ENCODE data around the gene EPB41. TPM values are rescaled to one million over a fixed set of nuclear protein-coding genes. Genes with fewer than 3 reads are reported as not detected.
"Not testable (repeated sequence)": the region's sequence is repeated elsewhere in the genome, so short reads cannot be mapped to it uniquely, and the experiment has no call there.

Gene EPB41
- total RNA-seq, 1 experiment from 2014 or later = 17.3 TPM

- H3K27me3 ChIP-seq (ENCODE audit: low read length); H3K4me3 ChIP-seq (ENCODE audit: low read length); H2AFZ ChIP-seq (ENCODE audit: low read length); H3K79me2 ChIP-seq (ENCODE audit: low read length); DNase-seq; H3K36me3 ChIP-seq (ENCODE audit: insufficient read depth, low read length); H3K4me1 ChIP-seq (ENCODE audit: low read length); H3K4me2 ChIP-seq (ENCODE audit: low read depth, low read length, poor library complexity, severe bottlenecking); H3K9me2 ChIP-seq (replicated peaks; ENCODE audit: insufficient read depth, low read length); H3K9me3 ChIP-seq (ENCODE audit: low read length); H3K27ac ChIP-seq (ENCODE audit: low read length); H4K20me1 ChIP-seq (ENCODE audit: insufficient read depth, low read depth, low read length); H3K9ac ChIP-seq (ENCODE audit: low read length): not testable (repeated sequence)
Measured at GRCh38 chr1:28962114-28962831, 47.9 kb downstream of the EPB41 start.

- Histone ChIP-seq H3K9me2 (replicated peaks; ENCODE audit: insufficient read depth, low read length) (no peaks in the 10 kb centered on the region), H3K27me3 (ENCODE audit: low read length) (no peaks in the 10 kb centered on the region), H3K4me3 (ENCODE audit: low read length) (no peak overlapping the region), H4K20me1 (ENCODE audit: insufficient read depth, low read depth, low read length) (no peaks in the 10 kb centered on the region; the same call in 1 of the 2 replicates), H3K4me2 (ENCODE audit: low read depth, low read length, poor library complexity, severe bottlenecking) (no peak overlapping the region), H2AFZ (ENCODE audit: low read length) (no peak overlapping the region), H3K79me2 (ENCODE audit: low read length) (no peaks in the 10 kb centered on the region), H3K9ac (ENCODE audit: low read length) (no peak overlapping the region), H3K9me3 (ENCODE audit: low read length) (no peaks in the 10 kb centered on the region), H3K4me1 (ENCODE audit: low read length) (no peaks in the 10 kb centered on the region), H3K27ac (ENCODE audit: low read length) (no peak overlapping the region), H3K36me3 (ENCODE audit: insufficient read depth, low read length) (no peaks in the 10 kb centered on the region)
- DNase-seq = no peak
Measured at GRCh38 chr1:28965271-28965870, 51.0 kb downstream of the EPB41 start.

- Histone ChIP-seq H3K27ac (ENCODE audit: low read length) (no peak overlapping the region), H3K4me3 (ENCODE audit: low read length) (no peak overlapping the region), H3K79me2 (ENCODE audit: low read length) (no peaks in the 10 kb centered on the region), H3K9me3 (ENCODE audit: low read length) (no peaks in the 10 kb centered on the region), H3K27me3 (ENCODE audit: low read length) (no peaks in the 10 kb centered on the region), H3K9ac (ENCODE audit: low read length) (no peak overlapping the region), H3K4me2 (ENCODE audit: low read depth, low read length, poor library complexity, severe bottlenecking) (no peak overlapping the region), H2AFZ (ENCODE audit: low read length) (no peak overlapping the region), H3K4me1 (ENCODE audit: low read length) (no peaks in the 10 kb centered on the region), H3K9me2 (replicated peaks; ENCODE audit: insufficient read depth, low read length) (no peaks in the 10 kb centered on the region), H4K20me1 (ENCODE audit: insufficient read depth, low read depth, low read length) (no peaks in the 10 kb centered on the region; the same call in 1 of the 2 replicates), H3K36me3 (ENCODE audit: insufficient read depth, low read length) (no peaks in the 10 kb centered on the region)
- no peak for DNase-seq
Measured at GRCh38 chr1:28966617-28967016, 52.2 kb downstream of the EPB41 start.

DNA sequence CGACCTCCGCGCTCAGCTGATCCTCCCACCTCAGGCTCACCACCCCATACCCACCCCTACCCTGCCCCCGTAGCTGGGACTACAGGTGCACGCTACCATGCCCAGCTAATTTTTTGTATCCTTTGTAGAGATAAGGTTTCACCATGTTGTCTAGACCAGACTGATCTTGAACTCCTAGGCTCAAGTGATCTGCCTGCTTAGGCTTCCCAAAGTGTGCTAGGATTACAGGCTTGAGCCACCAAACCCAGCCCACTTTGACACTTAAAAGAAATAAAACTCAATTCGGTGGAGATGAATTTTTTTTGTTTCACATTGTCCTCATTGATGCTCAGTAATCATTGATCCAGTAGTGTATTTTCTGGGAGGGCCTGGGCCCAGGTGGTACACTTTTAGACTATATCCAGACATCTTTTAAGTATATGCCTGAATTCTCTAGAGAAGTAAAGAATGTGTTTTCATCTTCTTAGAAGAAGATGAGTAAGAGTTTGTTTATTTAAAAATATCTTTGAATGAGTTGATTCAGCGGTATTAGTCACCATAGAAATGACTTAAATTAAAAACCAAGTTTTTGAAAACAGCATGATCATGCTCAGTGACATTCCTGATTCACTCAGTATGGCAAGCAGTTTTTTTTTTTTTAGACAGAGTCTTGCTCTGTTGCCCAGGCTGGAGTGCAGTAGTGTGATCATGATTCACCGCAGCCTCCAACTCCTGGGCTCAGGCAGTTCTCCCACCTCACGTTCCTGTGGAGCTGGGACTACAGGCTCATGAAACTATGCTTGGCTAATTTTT, 57.8 kb downstream of the EPB41 start:
- Histone ChIP-seq H3K4me3 (ENCODE audit: low read length) (no peak overlapping the region), H3K4me2 (ENCODE audit: low read depth, low read length, poor library complexity, severe bottlenecking) (no peak overlapping the region), H4K20me1 (ENCODE audit: insufficient read depth, low read depth, low read length) (0 out of 2 replicates have a peak, but pooled peaks cover 9% of the 10 kb centered on the region), H2AFZ (ENCODE audit: low read length) (no peak overlapping the region), H3K9me2 (replicated peaks; ENCODE audit: insufficient read depth, low read length) (no peaks in the 10 kb centered on the region), H3K36me3 (ENCODE audit: insufficient read depth, low read length) (no peaks in the 10 kb centered on the region), H3K27ac (ENCODE audit: low read length) (no peak overlapping the region), H3K9me3 (ENCODE audit: low read length) (no peaks in the 10 kb centered on the region), H3K9ac (ENCODE audit: low read length) (no peak overlapping the region), H3K79me2 (ENCODE audit: low read length) (no peaks in the 10 kb centered on the region), H3K27me3 (ENCODE audit: low read length) (no peaks in the 10 kb centered on the region), H3K4me1 (ENCODE audit: low read length) (peaks cover 8% of the 10 kb centered on the region)
- no peak for DNase-seq

- no peaks in the 10 kb centered on the region for H3K27me3 ChIP-seq (ENCODE audit: low read length)
- H3K36me3 ChIP-seq (ENCODE audit: insufficient read depth, low read length) = no peaks in the 10 kb centered on the region
- H3K4me2 ChIP-seq (ENCODE audit: low read depth, low read length, poor library complexity, severe bottlenecking) = no peak overlapping the region
- no peaks in the 10 kb centered on the region for H3K79me2 ChIP-seq (ENCODE audit: low read length)
- 0 out of 2 replicates have a peak, but pooled peaks cover 9% of the 10 kb centered on the region for H4K20me1 ChIP-seq (ENCODE audit: insufficient read depth, low read depth, low read length)
- no peak overlapping the region for H2AFZ ChIP-seq (ENCODE audit: low read length)
- DNase-seq = no peak
- no peaks in the 10 kb centered on the region for H3K9me2 ChIP-seq (replicated peaks; ENCODE audit: insufficient read depth, low read length)
- no peak overlapping the region for H3K27ac ChIP-seq (ENCODE audit: low read length)
- no peak overlapping the region for H3K4me3 ChIP-seq (ENCODE audit: low read length)
- H3K9me3 ChIP-seq (ENCODE audit: low read length) = no peaks in the 10 kb centered on the region
- no peak overlapping the region for H3K9ac ChIP-seq (ENCODE audit: low read length)
- peaks cover 8% of the 10 kb centered on the region for H3K4me1 ChIP-seq (ENCODE audit: low read length)
Measured at GRCh38 chr1:28973596-28974421, 59.4 kb downstream of the EPB41 start.

DNA sequence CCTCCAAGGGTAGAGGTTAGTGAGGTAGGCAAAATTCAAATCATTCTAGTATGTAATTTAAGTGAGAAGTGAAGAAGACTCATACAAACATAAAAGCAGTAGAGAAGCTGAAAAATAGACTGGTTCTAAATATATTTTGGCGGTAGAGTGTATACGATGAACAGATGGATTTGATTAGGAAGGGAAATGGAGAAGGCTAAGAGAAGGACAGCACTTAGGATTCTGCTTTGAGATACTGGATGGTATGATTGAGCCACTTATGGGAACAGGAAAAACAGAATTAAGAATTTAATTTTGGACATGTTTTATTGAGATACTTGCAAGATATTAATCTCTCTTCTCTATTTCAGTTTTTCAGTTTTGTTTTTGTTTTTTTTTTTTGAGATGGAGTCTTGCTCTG, 60.1 kb downstream of the EPB41 start:
- H3K79me2 ChIP-seq (ENCODE audit: low read length) = no peaks in the 10 kb centered on the region
- no peak overlapping the region for H3K4me3 ChIP-seq (ENCODE audit: low read length)
- no peaks in the 10 kb centered on the region for H3K36me3 ChIP-seq (ENCODE audit: insufficient read depth, low read length)
- no peaks in the 10 kb centered on the region for H3K9me2 ChIP-seq (replicated peaks; ENCODE audit: insufficient read depth, low read length)
- 0 out of 2 replicates have a peak, but pooled peaks cover 13% of the 10 kb centered on the region for H4K20me1 ChIP-seq (ENCODE audit: insufficient read depth, low read depth, low read length)
- H3K4me1 ChIP-seq (ENCODE audit: low read length) = peaks cover 8% of the 10 kb centered on the region
- H3K27me3 ChIP-seq (ENCODE audit: low read length) = no peaks in the 10 kb centered on the region
- H3K27ac ChIP-seq (ENCODE audit: low read length) = no peak overlapping the region
- H3K4me2 ChIP-seq (ENCODE audit: low read depth, low read length, poor library complexity, severe bottlenecking) = no peak overlapping the region
- DNase-seq = no peak
- H2AFZ ChIP-seq (ENCODE audit: low read length) = no peak overlapping the region
- H3K9me3 ChIP-seq (ENCODE audit: low read length) = no peaks in the 10 kb centered on the region
- no peak overlapping the region for H3K9ac ChIP-seq (ENCODE audit: low read length)

GRCh38 chr1:28976248-28976647, 61.9 kb downstream of the EPB41 start:
- no peaks in the 10 kb centered on the region for H3K9me3 ChIP-seq (ENCODE audit: low read length)
- H4K20me1 ChIP-seq (ENCODE audit: insufficient read depth, low read depth, low read length) = 0 out of 2 replicates have a peak, but pooled peaks cover 15% of the 10 kb centered on the region
- H3K9ac ChIP-seq (ENCODE audit: low read length) = no peak overlapping the region
- peaks cover 8% of the 10 kb centered on the region for H3K4me1 ChIP-seq (ENCODE audit: low read length)
- H3K9me2 ChIP-seq (replicated peaks; ENCODE audit: insufficient read depth, low read length) = no peaks in the 10 kb centered on the region
- H3K4me3 ChIP-seq (ENCODE audit: low read length) = no peak overlapping the region
- H3K27ac ChIP-seq (ENCODE audit: low read length) = no peak overlapping the region
- no peak for DNase-seq
- no peaks in the 10 kb centered on the region for H3K79me2 ChIP-seq (ENCODE audit: low read length)
- H3K27me3 ChIP-seq (ENCODE audit: low read length) = no peaks in the 10 kb centered on the region
- no peaks in the 10 kb centered on the region for H3K36me3 ChIP-seq (ENCODE audit: insufficient read depth, low read length)
- no peak overlapping the region for H2AFZ ChIP-seq (ENCODE audit: low read length)
- no peak overlapping the region for H3K4me2 ChIP-seq (ENCODE audit: low read depth, low read length, poor library complexity, severe bottlenecking)

Data from Karpas-422 (cell line).